SK-N-SH treated with all-trans-retinoic acid at 6 μM for 48 hours (cell line): ENCODE results near the gene TECTB.

Experiments
- ATAC-seq: fragments of 200-7000 bp; cut with Tn5 transposase; 3 replicates; pipeline ENCODE4 v1.9.1; 2020; ENCODE audit warnings: mild to moderate bottlenecking, moderate library complexity
- ARNTL ChIP-seq: fragments of 450-650 bp; formaldehyde crosslinking; IDR thresholded peaks from 2 replicates; pipeline ENCODE4 v1.5.0; 2020; ENCODE audit warnings: low read depth, mild to moderate bottlenecking, moderate library complexity, borderline replicate concordance
- BACH2 ChIP-seq: fragments of 250-450 bp; sonication (Bioruptor Pico); IDR thresholded peaks from 2 replicates; pipeline ENCODE4 v1.9.0; 2021; ENCODE audit warnings: mild to moderate bottlenecking, borderline replicate concordance
- CSDC2 ChIP-seq: fragments of 250-450 bp; sonication (Bioruptor Pico); IDR thresholded peaks from 2 replicates; pipeline ENCODE4 v1.5.0; 2020; ENCODE audit warnings: mild to moderate bottlenecking, moderate library complexity
- GLIS3 ChIP-seq: fragments of 250-450 bp; sonication (Bioruptor Pico); IDR thresholded peaks from 2 replicates; pipeline ENCODE4 v1.5.0; 2020; ENCODE audit warnings: mild to moderate bottlenecking, moderate library complexity
- OSR1 ChIP-seq: fragments of 250-450 bp; sonication (Bioruptor Pico); IDR thresholded peaks from 2 replicates; pipeline ENCODE4 v1.8.0; 2022; ENCODE audit warnings: moderate library complexity, mild to moderate bottlenecking, inconsistent platforms
- PPARA ChIP-seq: fragments of 250-450 bp; sonication (Bioruptor Pico); IDR thresholded peaks from 2 replicates; pipeline ENCODE4 v1.5.0; 2020; ENCODE audit warnings: mild to moderate bottlenecking, borderline replicate concordance
- RARB ChIP-seq: fragments of 250-450 bp; sonication (Bioruptor Pico); IDR thresholded peaks from 2 replicates; pipeline ENCODE4 v1.8.0; 2021; ENCODE audit warnings: mild to moderate bottlenecking, moderate library complexity
- SNAI2 ChIP-seq: fragments of 250-450 bp; sonication (Bioruptor Pico); IDR thresholded peaks from 2 replicates; pipeline ENCODE4 v1.5.0; 2020; ENCODE audit warnings: mild to moderate bottlenecking, moderate library complexity
- TCF4 ChIP-seq: fragments of 250-450 bp; sonication (Bioruptor Pico); IDR thresholded peaks from 2 replicates; pipeline ENCODE4 v1.8.0; 2021; ENCODE audit warnings: mild to moderate bottlenecking, moderate library complexity, borderline replicate concordance
- TOX ChIP-seq: fragments of 250-450 bp; sonication (Bioruptor Pico); IDR thresholded peaks from 2 replicates; pipeline ENCODE4 v1.8.0; 2021; ENCODE audit warnings: mild to moderate bottlenecking, moderate library complexity, borderline replicate concordance
- ZFP3 ChIP-seq: fragments of 250-450 bp; sonication (Bioruptor Pico); IDR thresholded peaks from 2 replicates; pipeline ENCODE4 v1.5.0; 2020; ENCODE audit warnings: mild to moderate bottlenecking, moderate library complexity
- ZFP30 ChIP-seq: fragments of 450-650 bp; formaldehyde crosslinking; IDR thresholded peaks from 2 replicates; pipeline ENCODE4 v1.5.0; 2022; ENCODE audit warnings: mild to moderate bottlenecking, moderate library complexity
- ZNF565 ChIP-seq: fragments of 450-650 bp; formaldehyde crosslinking; conservative IDR thresholded peaks from 2 replicates; pipeline ENCODE4 v1.5.0; 2020; ENCODE audit warnings: low read depth, mild to moderate bottlenecking, moderate library complexity
- ZNF70 ChIP-seq: fragments of 450-650 bp; formaldehyde crosslinking; IDR thresholded peaks from 2 replicates; pipeline ENCODE4 v1.5.0; 2020; ENCODE audit warnings: mild to moderate bottlenecking, moderate library complexity
- ZNF8 ChIP-seq: fragments of 450-650 bp; formaldehyde crosslinking; IDR thresholded peaks from 2 replicates; pipeline ENCODE4 v1.5.0; 2020; ENCODE audit warnings: mild to moderate bottlenecking, moderate library complexity
- TF ChIP-seq, protein P1 (sequence below): fragments of 250-450 bp; sonication (Bioruptor Pico); IDR thresholded peaks from 2 replicates; pipeline ENCODE4 v1.5.1; 2021; ENCODE audit warnings: mild to moderate bottlenecking, moderate library complexity
- TF ChIP-seq, protein P2 (sequence below): fragments of 250-450 bp; sonication (Bioruptor Pico); IDR thresholded peaks from 2 replicates; pipeline ENCODE4 v1.5.1; 2020; ENCODE audit warnings: low read depth, mild to moderate bottlenecking, moderate library complexity
- TF ChIP-seq, protein P3 (sequence below): fragments of 250-450 bp; sonication (Bioruptor Pico); IDR thresholded peaks from 2 replicates; pipeline ENCODE4 v1.8.0; 2021; ENCODE audit warnings: low read depth, mild to moderate bottlenecking, moderate library complexity, borderline replicate concordance
- TF ChIP-seq, protein P4 (sequence below): fragments of 250-450 bp; sonication (Bioruptor Pico); IDR thresholded peaks from 2 replicates; pipeline ENCODE4 v1.5.0; 2020; ENCODE audit warnings: mild to moderate bottlenecking, moderate library complexity
- TF ChIP-seq, protein P5 (sequence below): fragments of 250-450 bp; sonication (Bioruptor Pico); IDR thresholded peaks from 2 replicates; pipeline ENCODE4 v1.8.0; 2020; ENCODE audit warnings: mild to moderate bottlenecking, moderate library complexity, borderline replicate concordance

TECTB gene

DNA sequence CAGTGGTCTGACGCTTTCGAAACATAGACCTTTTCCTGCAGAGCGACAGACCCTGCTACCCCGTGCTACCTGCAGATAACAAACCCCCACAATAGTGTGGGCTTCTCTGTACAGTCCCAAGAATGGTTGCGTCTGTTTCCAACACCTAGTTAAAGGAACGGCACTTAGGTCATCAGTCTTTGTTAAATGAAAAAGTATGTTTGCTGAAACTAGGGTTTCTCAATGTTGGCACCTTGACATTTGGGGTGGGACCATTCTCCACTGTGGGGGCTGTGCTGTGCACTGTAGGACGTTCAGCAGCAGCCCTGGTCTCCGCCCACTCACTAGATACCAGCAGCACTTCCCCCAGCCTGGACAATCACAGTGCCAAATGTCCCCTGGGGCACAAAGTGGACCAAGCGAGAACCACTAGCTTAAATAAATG lies 13.7 kb downstream of the TECTB start (continued):
- TF ChIP-seq, protein P1, sequence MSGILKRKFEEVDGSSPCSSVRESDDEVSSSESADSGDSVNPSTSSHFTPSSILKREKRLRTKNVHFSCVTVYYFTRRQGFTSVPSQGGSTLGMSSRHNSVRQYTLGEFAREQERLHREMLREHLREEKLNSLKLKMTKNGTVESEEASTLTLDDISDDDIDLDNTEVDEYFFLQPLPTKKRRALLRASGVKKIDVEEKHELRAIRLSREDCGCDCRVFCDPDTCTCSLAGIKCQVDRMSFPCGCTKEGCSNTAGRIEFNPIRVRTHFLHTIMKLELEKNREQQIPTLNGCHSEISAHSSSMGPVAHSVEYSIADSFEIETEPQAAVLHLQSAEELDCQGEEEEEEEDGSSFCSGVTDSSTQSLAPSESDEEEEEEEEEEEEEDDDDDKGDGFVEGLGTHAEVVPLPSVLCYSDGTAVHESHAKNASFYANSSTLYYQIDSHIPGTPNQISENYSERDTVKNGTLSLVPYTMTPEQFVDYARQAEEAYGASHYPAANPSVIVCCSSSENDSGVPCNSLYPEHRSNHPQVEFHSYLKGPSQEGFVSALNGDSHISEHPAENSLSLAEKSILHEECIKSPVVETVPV (CRISPR knock-in tag) = no peak
- TF ChIP-seq OSR1 (CRISPR knock-in tag) = no peak
- no peak for TF ChIP-seq SNAI2 (CRISPR knock-in tag)
- TF ChIP-seq, protein P2, sequence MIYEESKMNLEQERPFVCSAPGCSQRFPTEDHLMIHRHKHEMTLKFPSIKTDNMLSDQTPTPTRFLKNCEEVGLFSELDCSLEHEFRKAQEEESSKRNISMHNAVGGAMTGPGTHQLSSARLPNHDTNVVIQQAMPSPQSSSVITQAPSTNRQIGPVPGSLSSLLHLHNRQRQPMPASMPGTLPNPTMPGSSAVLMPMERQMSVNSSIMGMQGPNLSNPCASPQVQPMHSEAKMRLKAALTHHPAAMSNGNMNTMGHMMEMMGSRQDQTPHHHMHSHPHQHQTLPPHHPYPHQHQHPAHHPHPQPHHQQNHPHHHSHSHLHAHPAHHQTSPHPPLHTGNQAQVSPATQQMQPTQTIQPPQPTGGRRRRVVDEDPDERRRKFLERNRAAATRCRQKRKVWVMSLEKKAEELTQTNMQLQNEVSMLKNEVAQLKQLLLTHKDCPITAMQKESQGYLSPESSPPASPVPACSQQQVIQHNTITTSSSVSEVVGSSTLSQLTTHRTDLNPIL (CRISPR knock-in tag) = no peak
- TF ChIP-seq TOX (CRISPR knock-in tag) = no peak

DNA sequence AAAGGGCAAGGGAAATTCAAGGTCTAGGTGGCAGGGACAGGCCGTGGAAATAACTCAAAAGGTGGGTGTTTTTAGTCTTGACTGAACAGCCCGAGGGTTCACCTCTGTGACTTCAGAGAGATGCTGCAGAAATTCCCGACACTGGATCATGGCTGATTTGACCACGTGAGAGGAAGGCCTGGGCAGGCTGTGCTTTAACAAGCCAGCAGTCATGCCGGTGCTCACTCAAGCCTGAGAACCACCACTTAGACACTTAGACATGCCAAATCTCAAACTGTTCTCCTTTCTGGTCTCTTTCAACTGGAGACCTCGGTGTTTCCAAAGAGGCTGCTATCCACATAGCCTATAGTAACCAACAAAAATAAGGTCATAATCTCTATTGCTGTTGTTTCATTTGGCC lies 15.4 kb downstream of the TECTB start:
- no peak for ATAC-seq
- no peak for TF ChIP-seq ZNF70 (CRISPR knock-in tag)
- TF ChIP-seq OSR1 (CRISPR knock-in tag) = no peak
- TF ChIP-seq, protein P3, sequence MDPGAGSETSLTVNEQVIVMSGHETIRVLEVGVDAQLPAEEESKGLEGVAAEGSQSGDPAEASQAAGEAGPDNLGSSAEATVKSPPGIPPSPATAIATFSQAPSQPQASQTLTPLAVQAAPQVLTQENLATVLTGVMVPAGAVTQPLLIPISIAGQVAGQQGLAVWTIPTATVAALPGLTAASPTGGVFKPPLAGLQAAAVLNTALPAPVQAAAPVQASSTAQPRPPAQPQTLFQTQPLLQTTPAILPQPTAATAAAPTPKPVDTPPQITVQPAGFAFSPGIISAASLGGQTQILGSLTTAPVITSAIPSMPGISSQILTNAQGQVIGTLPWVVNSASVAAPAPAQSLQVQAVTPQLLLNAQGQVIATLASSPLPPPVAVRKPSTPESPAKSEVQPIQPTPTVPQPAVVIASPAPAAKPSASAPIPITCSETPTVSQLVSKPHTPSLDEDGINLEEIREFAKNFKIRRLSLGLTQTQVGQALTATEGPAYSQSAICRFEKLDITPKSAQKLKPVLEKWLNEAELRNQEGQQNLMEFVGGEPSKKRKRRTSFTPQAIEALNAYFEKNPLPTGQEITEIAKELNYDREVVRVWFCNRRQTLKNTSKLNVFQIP (CRISPR knock-in tag) = no peak
- TF ChIP-seq CSDC2 (CRISPR knock-in tag) = no peak
- TF ChIP-seq, protein P4, sequence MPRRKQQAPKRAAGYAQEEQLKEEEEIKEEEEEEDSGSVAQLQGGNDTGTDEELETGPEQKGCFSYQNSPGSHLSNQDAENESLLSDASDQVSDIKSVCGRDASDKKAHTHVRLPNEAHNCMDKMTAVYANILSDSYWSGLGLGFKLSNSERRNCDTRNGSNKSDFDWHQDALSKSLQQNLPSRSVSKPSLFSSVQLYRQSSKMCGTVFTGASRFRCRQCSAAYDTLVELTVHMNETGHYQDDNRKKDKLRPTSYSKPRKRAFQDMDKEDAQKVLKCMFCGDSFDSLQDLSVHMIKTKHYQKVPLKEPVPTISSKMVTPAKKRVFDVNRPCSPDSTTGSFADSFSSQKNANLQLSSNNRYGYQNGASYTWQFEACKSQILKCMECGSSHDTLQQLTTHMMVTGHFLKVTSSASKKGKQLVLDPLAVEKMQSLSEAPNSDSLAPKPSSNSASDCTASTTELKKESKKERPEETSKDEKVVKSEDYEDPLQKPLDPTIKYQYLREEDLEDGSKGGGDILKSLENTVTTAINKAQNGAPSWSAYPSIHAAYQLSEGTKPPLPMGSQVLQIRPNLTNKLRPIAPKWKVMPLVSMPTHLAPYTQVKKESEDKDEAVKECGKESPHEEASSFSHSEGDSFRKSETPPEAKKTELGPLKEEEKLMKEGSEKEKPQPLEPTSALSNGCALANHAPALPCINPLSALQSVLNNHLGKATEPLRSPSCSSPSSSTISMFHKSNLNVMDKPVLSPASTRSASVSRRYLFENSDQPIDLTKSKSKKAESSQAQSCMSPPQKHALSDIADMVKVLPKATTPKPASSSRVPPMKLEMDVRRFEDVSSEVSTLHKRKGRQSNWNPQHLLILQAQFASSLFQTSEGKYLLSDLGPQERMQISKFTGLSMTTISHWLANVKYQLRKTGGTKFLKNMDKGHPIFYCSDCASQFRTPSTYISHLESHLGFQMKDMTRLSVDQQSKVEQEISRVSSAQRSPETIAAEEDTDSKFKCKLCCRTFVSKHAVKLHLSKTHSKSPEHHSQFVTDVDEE (CRISPR knock-in tag) = no peak
- TF ChIP-seq ZNF8 (CRISPR knock-in tag) = no peak
- TF ChIP-seq BACH2 = no peak
- TF ChIP-seq TCF4 (CRISPR knock-in tag) = no peak
- TF ChIP-seq PPARA = no peak
- no peak for TF ChIP-seq GLIS3
- TF ChIP-seq, protein P1 (CRISPR knock-in tag) = no peak
- no peak for TF ChIP-seq ZFP3 (CRISPR knock-in tag)
- no peak for TF ChIP-seq SNAI2 (CRISPR knock-in tag)
- TF ChIP-seq TOX (CRISPR knock-in tag) = no peak
- TF ChIP-seq, protein P2 (CRISPR knock-in tag) = no peak
- TF ChIP-seq ARNTL (CRISPR knock-in tag) = no peak
- no peak for TF ChIP-seq ZNF565 (CRISPR knock-in tag)
- TF ChIP-seq, protein P5, sequence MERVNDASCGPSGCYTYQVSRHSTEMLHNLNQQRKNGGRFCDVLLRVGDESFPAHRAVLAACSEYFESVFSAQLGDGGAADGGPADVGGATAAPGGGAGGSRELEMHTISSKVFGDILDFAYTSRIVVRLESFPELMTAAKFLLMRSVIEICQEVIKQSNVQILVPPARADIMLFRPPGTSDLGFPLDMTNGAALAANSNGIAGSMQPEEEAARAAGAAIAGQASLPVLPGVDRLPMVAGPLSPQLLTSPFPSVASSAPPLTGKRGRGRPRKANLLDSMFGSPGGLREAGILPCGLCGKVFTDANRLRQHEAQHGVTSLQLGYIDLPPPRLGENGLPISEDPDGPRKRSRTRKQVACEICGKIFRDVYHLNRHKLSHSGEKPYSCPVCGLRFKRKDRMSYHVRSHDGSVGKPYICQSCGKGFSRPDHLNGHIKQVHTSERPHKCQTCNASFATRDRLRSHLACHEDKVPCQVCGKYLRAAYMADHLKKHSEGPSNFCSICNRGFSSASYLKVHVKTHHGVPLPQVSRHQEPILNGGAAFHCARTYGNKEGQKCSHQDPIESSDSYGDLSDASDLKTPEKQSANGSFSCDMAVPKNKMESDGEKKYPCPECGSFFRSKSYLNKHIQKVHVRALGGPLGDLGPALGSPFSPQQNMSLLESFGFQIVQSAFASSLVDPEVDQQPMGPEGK (CRISPR knock-in tag) = no peak
- TF ChIP-seq ZFP30 = no peak
- no peak for TF ChIP-seq RARB (CRISPR knock-in tag)
- TF ChIP-seq, all 23 proteins: peak for 0
